Left lobe of liver (tissue), 2 donors: ENCODE data around the gene RHEB. TPM values are rescaled to one million over a fixed set of nuclear protein-coding genes. Genes with fewer than 3 reads are reported as not detected.
A peak's percentile ranks its signal among the peaks of the same experiment; 100 is the strongest.

Experiments used
- ATAC-seq: fragments of 200-7000 bp; cut with Tn5 transposase; one replicate; pipeline ENCODE4 v1.9.1; 2020; ENCODE audit warnings: mild to moderate bottlenecking, moderate library complexity
- DNase-seq: peaks from one replicate; pipeline ENCODE4 v3.0.0-alpha.2; 2020; ENCODE audit warnings: low spot score
- total RNA-seq: library from RNA; stranded (reverse); gene quantifications from one replicate; pipeline ENCODE4 v1.2.1, GENCODE V29; 2021
- donor health status: DM: no; HTN: no; CAD: no; lungs with moderate emphysema.
- donor health status: DM: no; HTN: yes; CAD: no.

Gene RHEB
- 34.0 TPM for total RNA-seq

- DNase-seq: peak; percentile 99
- ATAC-seq: peak; percentile 78
These were observed at the start of gene RHEB for GRCh38 chr7:151519765-151520418. TSS of gene RHEB (minus strand) at chr7:151519895. CDS start at chr7:151519511, 384 bp downstream.

GRCh38 chr7:151566897-151567320, 47.2 kb upstream of the RHEB start:
- ATAC-seq: peak; percentile 31
- DNase-seq: no peak

GRCh38 chr7:151565541-151565940, 45.8 kb upstream of the RHEB start:
- DNase-seq (no peak), ATAC-seq (no peak)

- ATAC-seq (no peak), DNase-seq (no peak)
These were observed 40.5 kb upstream of the RHEB start for GRCh38 chr7:151560243-151560642.

GRCh38 chr7:151559557-151560183, 40.0 kb upstream of the RHEB start:
- no peak for DNase-seq

GRCh38 chr7:151558575-151558974, 38.9 kb upstream of the RHEB start:
- no peak for DNase-seq
- no peak for ATAC-seq

More at GRCh38 chr7:151559557-151560183, 40.0 kb upstream of the RHEB start:
- ATAC-seq: peak; percentile 94

GRCh38 chr7:151556592-151556991, 36.9 kb upstream of the RHEB start:
- ATAC-seq: no peak
- DNase-seq: no peak

GRCh38 chr7:151553356-151553755, 33.7 kb upstream of the RHEB start:
- ATAC-seq: peak; percentile 12
- DNase-seq: no peak

GRCh38 chr7:151552352-151553028, 32.8 kb upstream of the RHEB start:
- ATAC-seq (peak; percentile 93), DNase-seq (peak; percentile 83)

- DNase-seq: no peak
- no peak for ATAC-seq
These were observed 32.1 kb upstream of the RHEB start for GRCh38 chr7:151551820-151552219.

- no peak for ATAC-seq
- no peak for DNase-seq
These were observed 31.1 kb upstream of the RHEB start for GRCh38 chr7:151550656-151551286.

GRCh38 chr7:151549644-151550043, 29.9 kb upstream of the RHEB start:
- ATAC-seq: no peak
- no peak for DNase-seq

- ATAC-seq (no peak), DNase-seq (no peak)
These were observed 29.4 kb upstream of the RHEB start for GRCh38 chr7:151549083-151549482.

- no peak for DNase-seq
- no peak for ATAC-seq
These were observed 24.5 kb upstream of the RHEB start for GRCh38 chr7:151544183-151544582.

GRCh38 chr7:151542606-151543130, 23.0 kb upstream of the RHEB start:
- DNase-seq: no peak
- ATAC-seq: no peak

GRCh38 chr7:151541709-151542499, 22.2 kb upstream of the RHEB start:
- no peak for ATAC-seq
- no peak for DNase-seq

GRCh38 chr7:151540146-151540545, 20.5 kb upstream of the RHEB start:
- DNase-seq (no peak), ATAC-seq (no peak)

- ATAC-seq: no peak
These were observed 19.5 kb upstream of the RHEB start for GRCh38 chr7:151539088-151539671.

GRCh38 chr7:151537818-151538561, 18.3 kb upstream of the RHEB start:
- ATAC-seq (no peak), DNase-seq (no peak)

More at GRCh38 chr7:151539088-151539671, 19.5 kb upstream of the RHEB start:
- DNase-seq: no peak
